K562 (cell line): ENCODE results near the gene PLEKHS1. TPM values are rescaled to one million over a fixed set of nuclear protein-coding genes. Genes with fewer than 3 reads are reported as not detected.
"Not testable (repeated sequence)": the region's sequence is repeated elsewhere in the genome, so short reads cannot be mapped to it uniquely, and the experiment has no call there.

ENCODE experiments used
- ATAC-seq: fragments of 200-7000 bp; cut with Tn5 transposase; 3 replicates; pipeline ENCODE4 v1.9.1; 2020; ENCODE audit warnings: moderate library complexity
- BruUV-seq: library from RNA; stranded (reverse); fragments of 400-500 nt; replicated peaks from 2 replicates; lab custom pipeline; 2021; lab: Mats Ljungman, UMichigan
- CTCF ChIA-PET: fragments of 300-600 bp; formaldehyde crosslinking; extraction: SDS; loops from one replicate; lab custom pipeline; 2021; ENCODE audit warnings: low intra/inter-chr PET ratio; lab: Yijun Ruan, JAX
- POLR2A ChIA-PET: fragments of 300-600, 350-650 bp; sonication (Branson Sonifier 250); formaldehyde crosslinking; extraction: SDS; loops from one replicate; lab custom pipeline; 2021; ENCODE audit warnings: antibody characterized with exemption, inconsistent platforms; lab: Yijun Ruan, JAX
- DNase-seq, 4 experiments: peaks; one replicate each; pipeline versions ENCODE4 v3.0.0 to v3.0.0-alpha.2; 2011 to 2018; ENCODE audit warnings: low spot score in 3 of 4, mixed read lengths in 3 of 4; ENCODE audit errors: extremely low read depth in 1 of 4
- FAIRE-seq: peaks from 2 replicates; lab custom pipeline; 2011; peaks lifted over from hg19 to GRCh38; lab: Jason Lieb, UNC
- H2AFZ ChIP-seq: 2 replicates; pipeline ENCODE4 v1.6.0; 2011; ENCODE audit warnings: low read depth, low read length, control low read depth, inconsistent platforms
- H3K27ac ChIP-seq: fragments of 200-600 bp; 3 replicates; pipeline ENCODE4 v1.8.0; 2011; ENCODE audit warnings: low read depth, mild to moderate bottlenecking, control low read depth, inconsistent platforms, low read length, moderate library complexity, mixed read lengths; ENCODE audit errors: extremely low read depth
- H3K27me3 ChIP-seq, 2 experiments: fragments of 300-600 bp in 1 of 2; 2 replicates in 1 of 2; 3 replicates in 1 of 2; pipeline versions ENCODE4 v1.6.0 to v1.8.0; 2011; ENCODE audit warnings: inconsistent platforms in 2 of 2, low read length in 2 of 2, mild to moderate bottlenecking in 1 of 2, mixed read lengths in 1 of 2, moderate library complexity in 1 of 2; ENCODE audit not compliant: control insufficient read depth in 2 of 2, insufficient read depth in 2 of 2
- H3K36me3 ChIP-seq: fragments of 300-600 bp; 3 replicates; pipeline ENCODE4 v1.8.0; 2011; ENCODE audit warnings: mild to moderate bottlenecking, low read length, inconsistent platforms; ENCODE audit not compliant: control insufficient read depth, insufficient read depth
- H3K4me1 ChIP-seq, 2 experiments: fragments of 200-600 bp in 1 of 2; replicated peaks in 1 of 2; 2 replicates in 1 of 2; 3 replicates in 1 of 2; pipeline versions ENCODE4 v1.5.1 to v1.8.0; 2011; ENCODE audit warnings: inconsistent platforms in 2 of 2, low read length in 2 of 2, mild to moderate bottlenecking in 1 of 2, mixed read lengths in 1 of 2, moderate library complexity in 1 of 2; ENCODE audit not compliant: control insufficient read depth in 2 of 2, insufficient read depth in 2 of 2
- H3K4me2 ChIP-seq: 2 replicates; pipeline ENCODE4 v1.6.1; 2011; ENCODE audit warnings: low read length, control low read depth, inconsistent platforms, mixed read lengths; ENCODE audit not compliant: insufficient read depth
- H3K4me3 ChIP-seq: fragments of 200-600 bp; sonication (generic), shearing (Covaris generic); 2 replicates; pipeline ENCODE4 v1.5.1; 2016; ENCODE audit warnings: control low read depth, inconsistent platforms
- H3K79me2 ChIP-seq: fragments of 200-600 bp; 3 replicates; pipeline ENCODE4 v1.8.0; 2011; ENCODE audit warnings: low read length, inconsistent platforms; ENCODE audit not compliant: control insufficient read depth, insufficient read depth
- H3K9ac ChIP-seq, 2 experiments: 2 replicates each; pipeline versions ENCODE4 v1.6.0 to v1.6.1; 2011; ENCODE audit warnings: low read depth in 2 of 2, low read length in 2 of 2, control low read depth in 1 of 2, inconsistent platforms in 1 of 2, mild to moderate bottlenecking in 1 of 2, mixed read lengths in 1 of 2; ENCODE audit not compliant: insufficient read depth in 1 of 2
- H3K9me1 ChIP-seq: one replicate; pipeline ENCODE4 v1.6.0; 2011; ENCODE audit warnings: inconsistent platforms, mild to moderate bottlenecking, low read length, moderate library complexity; ENCODE audit not compliant: control insufficient read depth, insufficient read depth
- H3K9me3 ChIP-seq: replicated peaks from 2 replicates; pipeline ENCODE4 v1.5.1; 2011; ENCODE audit warnings: low read depth, low read length, inconsistent platforms; ENCODE audit not compliant: control insufficient read depth, insufficient read depth
- H4K20me1 ChIP-seq: replicated peaks from 2 replicates; pipeline ENCODE4 v1.6.1; 2011; ENCODE audit warnings: low read length, inconsistent platforms, mixed read lengths; ENCODE audit not compliant: control insufficient read depth, insufficient read depth
- ESRRA ChIP-seq: fragments of 450-650 bp; IDR thresholded peaks from 2 replicates; pipeline ENCODE4 v1.6.1; 2014; ENCODE audit warnings: low read depth, mild to moderate bottlenecking, moderate library complexity, borderline replicate concordance
- PHF8 ChIP-seq: fragments of 200-600 bp; sonication (generic); IDR thresholded peaks from 2 replicates; pipeline ENCODE4 v1.6.1; 2012; ENCODE audit warnings: mixed run types, mild to moderate bottlenecking, inconsistent platforms, low read length, moderate library complexity, borderline replicate concordance
- SMARCA4 ChIP-seq: fragments of 450-650 bp; IDR thresholded peaks from 2 replicates; pipeline ENCODE4 v1.6.1; 2016
- ZBTB8A ChIP-seq: fragments of 450-650 bp; IDR thresholded peaks from 2 replicates; pipeline ENCODE4 v1.6.1; 2018; ENCODE audit warnings: mild to moderate bottlenecking, moderate library complexity; ENCODE audit not compliant: partially characterized antibody
- ZNF146 ChIP-seq: IDR thresholded peaks from one replicate; pipeline ENCODE4 v1.6.1; 2018; ENCODE audit warnings: missing compliant biosample characterization; ENCODE audit not compliant: unreplicated experiment
- ZNF408 ChIP-seq: fragments of 250-450 bp; sonication (Bioruptor Pico); IDR thresholded peaks from 2 replicates; pipeline ENCODE4 v1.4.0; 2020; ENCODE audit warnings: low read depth, mild to moderate bottlenecking, moderate library complexity
- WGBS: fragments of 100-300 bp; shearing (Covaris generic); methylation state at CpG from one replicate; pipeline ENCODE4 v1.1.6; 2016; ENCODE audit warnings: low coverage, mixed read lengths; ENCODE audit not compliant: insufficient coverage; ENCODE audit errors: missing lambda C conversion rate; 5-methylcytosine and 5-hydroxymethylcytosine counted together
- in situ Hi-C: fragments of 300-500 bp; cut with MboI; formaldehyde crosslinking; loops from 4 replicates; pipeline ENCODE4 v1.15.0; 2018; ENCODE audit warnings: inconsistent platforms, mixed read lengths
- intact Hi-C: fragments of 100-400 bp; cut with micrococcal nuclease; formaldehyde crosslinking; loops from 2 replicates; pipeline ENCODE4 v1.14.2; 2022
- polyA plus RNA-seq, 8 experiments: library from polyadenylated mRNA; depleted of rRNA in 4 of 8; stranded (reverse) in 5 of 8; unstranded in 3 of 8; fragments of >200 nt; fragmentation: Nextera tagmentation in 2 of 8; fragmentation: Illumina TruSeq in 1 of 8; extraction: Ambion mirVana in 2 of 8; extraction: Trizol in 1 of 8; gene quantifications; 2 replicates each; pipeline versions ENCODE4 v1.2.1 to v1.2.3, GENCODE V29; 2011 to 2014; ENCODE audit warnings: inconsistent platforms in 1 of 8, missing spikeins in 1 of 8
- total RNA-seq, 7 experiments: library from RNA; depleted of rRNA in 6 of 7; stranded (reverse); fragments of >200 nt in 6 of 7; fragmentation: Illumina TruSeq in 2 of 7; extraction: Trizol in 2 of 7; gene quantifications; 2 replicates each; pipeline versions ENCODE4 v1.2.1 to v1.2.3, GENCODE V29; 2011 to 2021; ENCODE audit warnings: low replicate concordance in 1 of 7
- TF ChIP-seq, protein P1 (sequence below): fragments of 250-450 bp; sonication (Bioruptor Pico); IDR thresholded peaks from 2 replicates; pipeline ENCODE4 v1.8.0; 2021; ENCODE audit warnings: moderate library complexity, mild to moderate bottlenecking, inconsistent platforms
- TF ChIP-seq, protein P2 (sequence below), 2 experiments: fragments of 450-650 bp; IDR thresholded peaks; 2 replicates each; pipeline ENCODE4 v1.6.1; 2016
- TF ChIP-seq, protein P3 (sequence below), 2 experiments: fragments of 450-650 bp in 1 of 2; sonication (generic) in 1 of 2; formaldehyde crosslinking; conservative IDR thresholded peaks; 2 replicates each; pipeline versions ENCODE4 v1.4.0 to v1.8.1; 2020 to 2022; ENCODE audit warnings: mild to moderate bottlenecking in 1 of 2, missing genetic modification reagents in 1 of 2

The PLEKHS1 gene
- total and polyA plus RNA-seq, 9 of the 15 experiments (the other 6 are each of a cell fraction or from before 2014, with no cell fraction given): not detected

DNA sequence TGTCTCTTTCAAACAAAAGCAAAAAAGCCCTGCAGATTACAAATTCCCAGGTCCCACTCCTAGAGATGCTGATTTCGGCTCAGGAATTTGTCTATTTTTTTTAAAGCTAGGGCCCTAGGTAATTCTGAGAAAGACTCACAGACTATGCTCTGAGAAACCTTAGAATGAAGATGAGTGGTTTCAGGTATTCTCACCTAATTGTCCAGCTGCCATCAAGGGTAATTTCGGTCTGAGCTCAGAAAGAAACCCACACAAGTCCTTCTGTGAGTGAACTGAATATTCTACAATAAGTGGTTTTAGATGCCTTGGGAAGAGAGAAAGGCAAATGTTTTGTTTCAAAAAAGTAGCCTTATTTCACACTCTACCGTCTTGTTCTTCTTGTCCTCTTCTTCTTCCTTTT lies 56.7 kb downstream of the PLEKHS1 start (continued):
- no peak for TF ChIP-seq PHF8
- TF ChIP-seq ZBTB8A: no peak
- TF ChIP-seq ZNF408: no peak
- no peak for TF ChIP-seq SMARCA4
- TF ChIP-seq, protein P1, sequence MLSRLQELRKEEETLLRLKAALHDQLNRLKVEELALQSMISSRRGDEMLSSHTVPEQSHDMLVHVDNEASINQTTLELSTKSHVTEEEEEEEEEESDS: no peak
- TF ChIP-seq, protein P2, sequence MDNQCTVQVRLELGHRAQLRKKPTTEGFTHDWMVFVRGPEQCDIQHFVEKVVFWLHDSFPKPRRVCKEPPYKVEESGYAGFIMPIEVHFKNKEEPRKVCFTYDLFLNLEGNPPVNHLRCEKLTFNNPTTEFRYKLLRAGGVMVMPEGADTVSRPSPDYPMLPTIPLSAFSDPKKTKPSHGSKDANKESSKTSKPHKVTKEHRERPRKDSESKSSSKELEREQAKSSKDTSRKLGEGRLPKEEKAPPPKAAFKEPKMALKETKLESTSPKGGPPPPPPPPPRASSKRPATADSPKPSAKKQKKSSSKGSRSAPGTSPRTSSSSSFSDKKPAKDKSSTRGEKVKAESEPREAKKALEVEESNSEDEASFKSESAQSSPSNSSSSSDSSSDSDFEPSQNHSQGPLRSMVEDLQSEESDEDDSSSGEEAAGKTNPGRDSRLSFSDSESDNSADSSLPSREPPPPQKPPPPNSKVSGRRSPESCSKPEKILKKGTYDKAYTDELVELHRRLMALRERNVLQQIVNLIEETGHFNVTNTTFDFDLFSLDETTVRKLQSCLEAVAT (IDR thresholded peaks at IDR 0.05): no peak
- TF ChIP-seq, protein P3, sequence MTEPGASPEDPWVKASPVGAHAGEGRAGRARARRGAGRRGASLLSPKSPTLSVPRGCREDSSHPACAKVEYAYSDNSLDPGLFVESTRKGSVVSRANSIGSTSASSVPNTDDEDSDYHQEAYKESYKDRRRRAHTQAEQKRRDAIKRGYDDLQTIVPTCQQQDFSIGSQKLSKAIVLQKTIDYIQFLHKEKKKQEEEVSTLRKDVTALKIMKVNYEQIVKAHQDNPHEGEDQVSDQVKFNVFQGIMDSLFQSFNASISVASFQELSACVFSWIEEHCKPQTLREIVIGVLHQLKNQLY (CRISPR knock-in tag; conservative IDR thresholded peaks at IDR 0.05): no peak
- TF ChIP-seq ESRRA: no peak

DNA sequence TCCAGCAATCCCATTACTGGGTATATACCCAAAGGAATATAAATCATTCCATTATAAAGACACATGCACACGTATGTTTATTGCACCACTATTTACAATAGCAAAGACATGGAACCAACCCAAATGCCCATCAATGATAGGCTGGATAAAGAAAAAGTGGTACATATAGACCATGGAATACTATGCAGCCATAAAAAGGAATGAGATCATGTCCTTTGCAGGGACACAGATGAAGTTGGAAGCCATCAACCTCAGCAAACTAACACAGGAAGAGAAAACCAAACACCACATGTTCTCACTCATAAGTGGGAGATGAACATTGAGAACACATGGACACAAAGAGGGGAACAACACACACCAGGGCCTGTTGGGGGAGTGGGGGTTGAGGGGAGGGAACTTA lies 63.2 kb downstream of the PLEKHS1 start:
- in situ Hi-C loops, H3K9me1 ChIP-seq, FAIRE-seq, H3K9ac ChIP-seq, H3K79me2 ChIP-seq, H3K9me3 ChIP-seq, H3K27ac ChIP-seq, H2AFZ ChIP-seq, H3K4me3 ChIP-seq, H3K36me3 ChIP-seq, ATAC-seq, H3K4me2 ChIP-seq, H3K4me1 ChIP-seq, POLR2A ChIA-PET, intact Hi-C loops, CTCF ChIA-PET, H3K27me3 ChIP-seq, DNase-seq, BruUV-seq, H4K20me1 ChIP-seq: not testable (repeated sequence)
- WGBS: 11% methylated on average over 1 of the region's 1 CpG
- peak; percentile 62 for TF ChIP-seq ZNF146 (CRISPR knock-in tag)
